T-helper 17 cell (primary cell): ENCODE measurements around the gene ZNFX1. TPM values are rescaled to one million over a fixed set of nuclear protein-coding genes. Genes with fewer than 3 reads are reported as not detected.
A peak's percentile ranks its signal among the peaks of the same experiment; 100 is the strongest.

Experiments
- ATAC-seq: fragments of 150-1000 bp; cut with Tn5 transposase; 2 replicates; pipeline ENCODE4 v1.10.0; 2021; ENCODE audit warnings: mild to moderate bottlenecking, moderate library complexity
- DNase-seq, 3 donors: peaks; one replicate each; pipeline versions ENCODE4 v3.0.0 to v3.0.0-alpha.2; 2020 to 2021
- H3K9me3 ChIP-seq: one replicate; pipeline ENCODE4 v1.7.0; 2013; ENCODE audit warnings: low read length, mild to moderate bottlenecking; ENCODE audit not compliant: control insufficient read depth, poor library complexity, severe bottlenecking
- H3K27ac Mint-ChIP-seq: one replicate; pipeline ENCODE4 v1.8.0; 2022; ENCODE audit warnings: mild to moderate bottlenecking, moderate library complexity, mixed read lengths
- H3K27me3 Mint-ChIP-seq: one replicate; pipeline ENCODE4 v1.8.0; 2022; ENCODE audit warnings: mixed read lengths
- H3K36me3 Mint-ChIP-seq: one replicate; pipeline ENCODE4 v1.8.0; 2022; ENCODE audit warnings: low read depth, mixed read lengths
- H3K4me1 Mint-ChIP-seq: one replicate; pipeline ENCODE4 v1.8.0; 2022; ENCODE audit warnings: mild to moderate bottlenecking, mixed read lengths
- H3K4me3 Mint-ChIP-seq: one replicate; pipeline ENCODE4 v1.8.0; 2022; ENCODE audit warnings: mild to moderate bottlenecking, moderate library complexity, mixed read lengths
- total RNA-seq, 4 donors: library from RNA in 2 of 4; stranded (reverse) in 2 of 4; gene quantifications; one replicate each; pipeline ENCODE4 v1.2.3 and lab custom pipeline; 2022 to 2026

The ZNFX1 gene
- total RNA-seq, 2 donors from 2014 or later, result 54.0 to 58.8 TPM

DNA sequence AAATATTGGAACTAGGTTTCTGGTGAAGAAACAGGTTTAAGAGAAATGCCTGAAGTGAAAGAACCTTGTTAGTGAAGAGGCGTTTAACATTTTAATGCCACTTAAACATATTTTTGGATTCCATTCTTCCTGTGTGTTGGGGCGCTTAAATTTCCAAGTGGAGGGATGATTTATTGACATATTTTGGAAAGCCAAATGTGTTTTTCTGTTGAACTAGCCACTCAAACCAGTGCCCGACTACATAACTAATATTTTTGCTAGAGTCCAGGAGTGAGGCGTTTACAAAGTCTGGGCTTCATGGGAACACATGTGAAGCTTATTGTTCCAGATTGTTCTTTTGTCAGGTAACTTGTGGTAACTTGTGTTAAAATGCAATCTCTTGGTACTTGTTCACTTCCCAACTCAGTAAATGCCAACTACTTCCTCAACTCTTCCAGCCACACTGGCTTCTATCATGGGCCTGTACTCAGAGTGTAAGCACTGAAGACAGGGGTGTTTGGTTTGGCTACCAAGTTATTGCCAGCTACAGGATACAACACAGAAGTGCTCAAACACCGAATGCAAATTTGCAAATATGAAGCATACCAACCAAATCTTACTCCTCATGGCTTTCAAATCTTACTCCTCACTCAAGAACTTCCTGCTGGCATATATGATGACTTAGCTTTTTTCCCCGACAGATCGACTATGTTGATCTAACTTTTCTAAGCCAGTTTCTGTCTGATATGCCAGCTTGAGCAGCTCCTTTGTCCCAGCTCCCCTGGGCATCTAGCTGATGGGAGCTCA, 2.0 kb upstream of the ZNFX1 start:
- peaks cover 51% of the 10 kb centered on the region for H3K9me3 ChIP-seq
- ATAC-seq, result no peak
- Mint-ChIP-seq H3K4me1 (peaks cover 46% of the 10 kb centered on the region), H3K4me3 (peak overlapping the region; percentile 99), H3K27me3 (no peaks in the 10 kb centered on the region), H3K27ac (peak overlapping the region; percentile 97), H3K36me3 (peaks cover 26% of the 10 kb centered on the region)
- DNase-seq, result no peak

DNA sequence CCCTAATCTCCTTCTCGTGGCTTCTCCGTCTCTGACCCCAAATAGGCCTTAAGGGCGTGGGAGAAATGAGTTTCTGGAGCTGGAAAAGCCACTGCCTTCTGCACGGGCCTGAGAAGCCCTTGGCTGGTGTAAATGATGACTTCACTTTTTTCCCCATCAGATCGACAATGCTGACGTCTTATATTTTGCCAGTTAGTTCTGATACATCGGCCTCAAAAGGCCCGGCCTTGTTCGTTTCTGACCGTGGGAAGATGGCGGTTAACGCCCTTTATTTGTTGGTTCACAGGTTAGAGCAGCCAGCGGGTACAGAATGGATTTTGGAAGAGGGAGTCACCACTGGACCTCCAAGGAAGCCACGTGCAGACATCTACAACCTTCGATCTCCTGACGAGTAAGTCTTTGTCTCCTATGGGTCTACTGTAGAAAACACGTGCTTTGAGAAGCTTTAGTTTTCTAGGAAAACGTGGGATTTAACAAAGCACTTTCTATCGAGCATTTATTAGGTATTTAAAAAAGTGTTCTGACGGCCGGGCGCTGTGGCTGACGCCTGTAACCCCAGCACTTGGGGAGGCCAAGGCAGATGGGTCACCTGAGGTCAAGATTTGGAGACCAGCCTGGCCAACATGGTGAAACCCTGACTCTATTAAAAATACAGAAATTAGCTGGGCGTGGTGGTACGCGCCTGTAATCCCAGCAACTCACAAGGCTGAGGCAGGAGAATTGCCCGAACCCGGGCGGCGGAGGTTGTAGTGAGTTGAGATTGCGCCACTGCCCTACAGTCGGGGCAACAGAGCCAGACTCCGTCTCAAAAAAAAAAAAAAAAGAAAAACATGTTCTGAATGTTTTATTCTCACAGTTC, 1.2 kb upstream of the ZNFX1 start:
- ATAC-seq (no peak), DNase-seq (no peak)
- H3K36me3 Mint-ChIP-seq, result peaks cover 26% of the 10 kb centered on the region
- peak overlapping the region; percentile 97 for H3K27ac Mint-ChIP-seq
- H3K9me3 ChIP-seq, result peaks cover 46% of the 10 kb centered on the region
- H3K4me1 Mint-ChIP-seq, result peaks cover 46% of the 10 kb centered on the region
- H3K4me3 Mint-ChIP-seq, result peak overlapping the region; percentile 99
- no peaks in the 10 kb centered on the region for H3K27me3 Mint-ChIP-seq

DNA sequence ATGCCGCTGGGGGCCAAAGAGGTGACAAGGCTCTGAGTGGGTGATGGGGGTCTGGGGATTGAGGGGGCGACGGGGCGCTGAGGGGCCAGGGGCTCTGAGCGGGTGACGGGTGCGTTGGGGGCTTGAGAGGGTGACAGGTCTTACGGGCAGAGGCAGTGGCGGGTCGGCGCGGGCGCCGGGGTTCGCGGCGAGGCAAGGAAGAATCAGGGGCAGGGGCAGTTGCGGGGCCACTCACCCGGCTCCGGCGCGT, 146 bp downstream of the ZNFX1 start:
- H3K27ac Mint-ChIP-seq, result peak overlapping the region; percentile 97
- H3K4me3 Mint-ChIP-seq, result peak overlapping the region; percentile 99
- DNase-seq (no peak), ATAC-seq (no peak)
- H3K4me1 Mint-ChIP-seq, result peaks cover 40% of the 10 kb centered on the region
- peaks cover 33% of the 10 kb centered on the region for H3K9me3 ChIP-seq
- peaks cover 19% of the 10 kb centered on the region for H3K36me3 Mint-ChIP-seq
- H3K27me3 Mint-ChIP-seq, result no peaks in the 10 kb centered on the region

DNA sequence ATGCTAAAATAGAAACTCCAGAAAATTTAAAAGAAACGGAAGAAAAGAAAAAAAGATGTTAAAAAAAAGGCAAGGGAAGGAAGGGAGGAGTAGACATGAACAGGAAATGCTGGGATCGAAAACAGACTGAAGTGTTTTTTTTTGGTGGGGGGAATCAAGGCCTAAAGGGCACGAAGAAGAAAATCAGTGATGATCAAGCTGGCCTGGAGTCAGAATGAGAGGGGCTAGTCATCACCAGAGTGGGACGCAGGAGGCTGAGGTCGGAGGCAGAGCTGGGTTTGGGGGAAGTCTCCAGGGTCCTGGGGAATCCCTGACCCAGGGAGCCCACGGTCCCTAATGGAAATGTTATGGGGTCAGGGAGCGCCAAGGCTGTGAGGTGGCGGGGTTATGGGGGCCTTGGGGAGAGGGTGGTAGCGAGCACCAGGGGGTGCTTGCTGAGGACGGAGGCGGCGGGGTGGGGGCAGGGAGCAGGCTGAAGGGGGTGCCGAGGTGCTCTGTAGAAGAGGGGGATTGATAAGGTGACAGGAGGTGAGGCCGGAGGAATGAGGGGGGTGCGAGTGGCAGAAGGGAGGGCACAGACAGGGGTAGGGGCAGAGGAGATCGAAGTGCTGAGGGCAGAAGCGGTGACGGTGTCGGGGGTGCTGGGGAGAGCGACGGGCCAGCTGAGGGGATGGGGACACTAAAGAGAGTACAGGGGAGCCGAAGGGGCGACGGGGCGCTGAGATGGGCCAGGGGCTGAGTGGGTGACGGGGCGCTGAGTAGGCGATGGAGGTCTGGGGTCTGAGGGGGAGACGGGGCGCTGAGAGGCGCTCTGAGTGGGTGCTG, 684 bp downstream of the ZNFX1 start:
- no peaks in the 10 kb centered on the region for H3K27me3 Mint-ChIP-seq
- peaks cover 28% of the 10 kb centered on the region for H3K9me3 ChIP-seq
- ATAC-seq, result no peak
- peak overlapping the region; percentile 97 for H3K27ac Mint-ChIP-seq
- peak overlapping the region; percentile 99 for H3K4me3 Mint-ChIP-seq
- H3K36me3 Mint-ChIP-seq, result peaks cover 18% of the 10 kb centered on the region
- peaks cover 40% of the 10 kb centered on the region for H3K4me1 Mint-ChIP-seq
- DNase-seq, result peak; percentile 10 to 18 (median 10)

DNA sequence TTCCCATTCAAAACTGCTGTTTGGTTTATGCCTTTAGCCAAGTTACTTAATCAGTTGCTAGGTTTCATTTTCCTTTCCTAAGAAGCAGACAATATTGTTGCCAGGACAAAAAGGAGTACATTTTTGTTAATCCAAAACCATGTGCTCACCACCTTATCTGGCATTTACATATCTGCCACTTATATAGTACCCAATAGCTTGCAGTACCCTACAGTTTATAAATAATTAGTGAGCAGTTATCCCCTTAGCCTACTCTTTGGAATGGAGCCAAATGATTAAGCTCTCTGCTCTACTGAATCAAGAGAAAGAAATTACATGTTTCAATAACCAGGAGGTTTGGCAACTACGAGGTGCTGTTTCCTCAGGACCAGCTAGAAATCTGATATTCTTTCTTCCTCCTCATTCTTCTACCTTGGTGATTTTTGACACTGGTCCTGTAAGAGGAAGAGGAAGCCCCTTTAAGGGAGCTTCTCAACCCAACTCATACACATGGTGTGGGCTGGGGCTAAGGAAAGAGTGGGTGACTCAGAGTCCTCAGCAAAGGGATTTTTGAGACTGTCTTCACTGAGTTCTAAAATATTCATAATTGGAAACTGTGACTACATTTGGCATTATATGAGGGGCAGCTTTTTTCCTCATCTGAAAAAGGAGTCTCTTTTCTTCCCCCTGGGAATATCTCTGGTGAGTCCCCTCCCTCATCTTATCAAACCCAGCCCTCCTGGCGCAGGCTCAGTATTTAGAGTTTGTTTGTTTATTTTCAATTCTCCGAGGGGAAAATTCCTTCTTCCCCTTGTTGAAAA, 1.5 kb downstream of the ZNFX1 start:
- Mint-ChIP-seq H3K27me3 (no peaks in the 10 kb centered on the region), H3K4me1 (peaks cover 42% of the 10 kb centered on the region), H3K4me3 (peak overlapping the region; percentile 99), H3K36me3 (peaks cover 20% of the 10 kb centered on the region), H3K27ac (peak overlapping the region; percentile 97)
- H3K9me3 ChIP-seq, result peaks cover 20% of the 10 kb centered on the region
- ATAC-seq (no peak), DNase-seq (peak in 1 of 3 donors; percentile 27)

DNA sequence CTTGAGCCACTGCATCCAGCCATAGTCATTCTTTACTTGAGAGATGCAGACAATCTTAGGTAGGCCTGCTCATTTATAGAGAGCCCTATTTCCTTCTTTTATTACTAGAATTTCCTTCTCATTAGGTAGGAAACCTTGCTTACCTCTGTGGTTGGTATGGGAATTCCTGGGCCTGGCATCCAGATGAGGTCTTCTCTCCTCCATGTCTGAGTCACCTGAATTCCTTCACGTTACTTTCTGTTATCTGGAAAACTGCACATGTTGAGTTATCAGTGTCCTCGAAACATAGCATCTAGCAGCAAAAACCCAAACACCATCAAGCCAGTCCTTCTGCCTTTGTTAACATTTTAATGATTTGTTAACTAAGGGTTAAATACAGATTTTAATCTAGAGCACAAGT, 2.2 kb downstream of the ZNFX1 start:
- H3K4me1 Mint-ChIP-seq, result peaks cover 49% of the 10 kb centered on the region
- no peak for ATAC-seq
- peaks cover 13% of the 10 kb centered on the region for H3K9me3 ChIP-seq
- H3K36me3 Mint-ChIP-seq, result peaks cover 20% of the 10 kb centered on the region
- no peaks in the 10 kb centered on the region for H3K27me3 Mint-ChIP-seq
- no peak for DNase-seq
- peak overlapping the region; percentile 99 for H3K4me3 Mint-ChIP-seq
- peak overlapping the region; percentile 97 for H3K27ac Mint-ChIP-seq

DNA sequence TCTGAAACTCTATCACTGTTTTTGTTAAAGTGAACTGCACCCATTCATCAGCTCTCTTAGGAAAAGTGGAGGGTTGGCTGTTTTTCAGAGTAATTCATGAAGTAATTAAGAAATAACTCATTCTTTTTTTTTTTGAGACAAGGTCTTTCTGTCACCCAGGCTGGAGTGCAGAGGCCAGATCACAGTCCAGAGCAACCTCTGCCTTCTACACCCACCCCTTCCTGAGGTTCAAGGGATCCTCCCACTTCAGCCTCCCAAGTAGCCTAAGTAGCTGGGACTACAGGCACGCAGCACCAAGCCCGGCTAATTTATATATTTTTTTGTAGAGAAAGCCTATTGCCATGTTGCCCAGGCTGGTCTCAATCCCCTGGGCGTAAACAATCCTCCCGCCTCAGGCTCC, 2.6 kb downstream of the ZNFX1 start:
- H3K9me3 ChIP-seq, result peaks cover 9% of the 10 kb centered on the region
- Mint-ChIP-seq H3K4me3 (peak overlapping the region; percentile 99), H3K27ac (peak overlapping the region; percentile 97), H3K27me3 (no peaks in the 10 kb centered on the region), H3K4me1 (peaks cover 53% of the 10 kb centered on the region), H3K36me3 (peaks cover 19% of the 10 kb centered on the region)
- DNase-seq, result no peak
- no peak for ATAC-seq

DNA sequence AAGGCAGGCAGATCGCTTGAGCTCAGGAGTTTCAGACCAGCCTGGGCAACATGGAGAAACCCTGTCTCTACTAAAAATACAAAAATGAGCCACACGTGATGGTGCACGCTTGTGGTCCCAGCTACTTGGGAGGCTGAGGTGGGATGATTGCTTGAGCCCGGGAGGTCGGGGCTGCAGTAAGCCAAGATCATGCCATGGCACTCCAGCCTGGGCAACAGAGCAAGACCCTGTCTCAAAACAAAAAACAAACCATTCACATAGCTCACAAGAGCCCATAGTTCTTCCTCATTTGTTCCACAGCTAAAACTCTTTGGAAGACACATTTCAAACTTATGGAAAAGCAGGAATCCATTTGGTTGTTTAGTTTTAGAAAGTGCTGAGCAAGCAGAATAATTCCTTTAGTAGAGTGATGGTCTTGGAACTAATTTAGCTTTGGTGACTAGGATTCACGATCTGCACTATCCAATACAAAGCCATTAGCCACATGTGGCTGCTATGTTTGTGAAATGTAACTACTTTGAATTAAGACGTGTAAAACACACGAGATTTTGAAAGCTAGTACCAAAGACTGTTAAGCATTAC, 4.1 kb downstream of the ZNFX1 start:
- H3K27ac Mint-ChIP-seq, result no peak overlapping the region
- H3K27me3 Mint-ChIP-seq, result no peaks in the 10 kb centered on the region
- no peaks in the 10 kb centered on the region for H3K9me3 ChIP-seq
- peaks cover 23% of the 10 kb centered on the region for H3K36me3 Mint-ChIP-seq
- peaks cover 59% of the 10 kb centered on the region for H3K4me1 Mint-ChIP-seq
- ATAC-seq, result no peak
- peak overlapping the region; percentile 25 for H3K4me3 Mint-ChIP-seq
- no peak for DNase-seq

DNA sequence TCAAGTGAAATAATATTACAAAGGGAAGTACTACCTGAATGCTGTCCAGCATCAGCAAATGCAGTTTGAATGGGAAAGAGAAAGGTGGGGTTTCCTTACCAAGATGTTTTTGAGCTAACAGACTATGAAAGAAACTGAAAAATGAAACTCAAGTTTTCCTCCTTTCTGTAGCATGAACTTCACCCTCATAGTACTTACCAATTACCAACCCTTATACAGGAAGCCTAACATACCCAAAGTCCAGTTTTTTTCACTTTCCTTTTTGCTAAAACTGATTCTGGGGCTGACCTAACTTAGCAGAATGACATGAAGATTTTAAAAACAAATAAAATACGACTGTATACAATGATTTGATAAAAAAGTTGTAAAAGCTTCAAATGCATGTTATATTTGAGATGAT, 5.2 kb downstream of the ZNFX1 start:
- H3K36me3 Mint-ChIP-seq, result peaks cover 27% of the 10 kb centered on the region
- peak overlapping the region; percentile 31 for H3K4me3 Mint-ChIP-seq
- ATAC-seq (no peak), DNase-seq (no peak)
- H3K4me1 Mint-ChIP-seq, result peaks cover 60% of the 10 kb centered on the region
- no peaks in the 10 kb centered on the region for H3K27me3 Mint-ChIP-seq
- no peaks in the 10 kb centered on the region for H3K9me3 ChIP-seq
- H3K27ac Mint-ChIP-seq, result no peak overlapping the region

DNA sequence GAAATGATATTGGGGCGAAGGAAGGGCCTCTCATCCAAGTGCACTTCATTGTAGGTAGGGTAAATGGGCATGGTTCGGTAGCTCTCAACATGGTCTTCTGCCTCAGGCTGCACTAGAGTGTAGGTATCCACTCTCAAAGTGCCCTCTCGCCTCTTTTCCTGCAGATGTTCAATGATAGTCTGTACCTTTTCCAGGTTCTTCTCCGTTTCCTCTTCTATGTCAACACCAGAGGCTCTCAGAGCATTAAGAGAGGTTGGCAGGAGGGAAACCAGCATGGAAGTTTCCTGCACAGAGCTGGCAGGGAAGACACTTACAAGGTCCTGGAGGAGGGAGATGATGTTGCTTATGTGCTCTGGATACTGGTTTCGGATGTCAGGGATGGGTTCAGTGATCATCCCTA, 7.1 kb downstream of the ZNFX1 start:
- Mint-ChIP-seq H3K36me3 (peaks cover 25% of the 10 kb centered on the region), H3K4me3 (peak overlapping the region; percentile 42), H3K4me1 (peaks cover 58% of the 10 kb centered on the region), H3K27me3 (no peaks in the 10 kb centered on the region), H3K27ac (peak overlapping the region; percentile 70)
- ATAC-seq (no peak), DNase-seq (no peak)
- H3K9me3 ChIP-seq, result no peaks in the 10 kb centered on the region

DNA sequence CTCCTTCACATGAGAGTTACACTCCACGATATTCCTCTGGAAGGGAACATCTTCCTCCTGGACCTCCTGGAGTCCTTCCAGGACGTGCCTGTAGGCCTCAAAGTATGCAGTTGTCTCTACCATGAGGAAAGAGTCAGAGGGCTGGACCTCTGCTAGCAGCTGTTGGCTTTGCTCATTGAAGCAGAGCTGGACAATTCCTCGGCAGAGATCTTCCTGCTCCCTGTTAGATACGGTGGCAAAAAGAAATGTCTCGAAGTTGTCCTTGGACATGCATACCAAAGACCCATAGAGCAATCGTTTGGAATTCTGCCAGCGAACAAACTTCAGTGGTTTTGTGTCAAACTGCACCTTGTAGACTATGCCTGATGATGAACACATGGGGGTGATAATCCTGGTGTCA, 7.7 kb downstream of the ZNFX1 start:
- Mint-ChIP-seq H3K4me3 (peak overlapping the region; percentile 42), H3K27ac (no peak overlapping the region), H3K27me3 (no peaks in the 10 kb centered on the region), H3K36me3 (peaks cover 26% of the 10 kb centered on the region), H3K4me1 (peaks cover 59% of the 10 kb centered on the region)
- DNase-seq, result no peak
- H3K9me3 ChIP-seq, result no peaks in the 10 kb centered on the region
- ATAC-seq, result no peak

DNA sequence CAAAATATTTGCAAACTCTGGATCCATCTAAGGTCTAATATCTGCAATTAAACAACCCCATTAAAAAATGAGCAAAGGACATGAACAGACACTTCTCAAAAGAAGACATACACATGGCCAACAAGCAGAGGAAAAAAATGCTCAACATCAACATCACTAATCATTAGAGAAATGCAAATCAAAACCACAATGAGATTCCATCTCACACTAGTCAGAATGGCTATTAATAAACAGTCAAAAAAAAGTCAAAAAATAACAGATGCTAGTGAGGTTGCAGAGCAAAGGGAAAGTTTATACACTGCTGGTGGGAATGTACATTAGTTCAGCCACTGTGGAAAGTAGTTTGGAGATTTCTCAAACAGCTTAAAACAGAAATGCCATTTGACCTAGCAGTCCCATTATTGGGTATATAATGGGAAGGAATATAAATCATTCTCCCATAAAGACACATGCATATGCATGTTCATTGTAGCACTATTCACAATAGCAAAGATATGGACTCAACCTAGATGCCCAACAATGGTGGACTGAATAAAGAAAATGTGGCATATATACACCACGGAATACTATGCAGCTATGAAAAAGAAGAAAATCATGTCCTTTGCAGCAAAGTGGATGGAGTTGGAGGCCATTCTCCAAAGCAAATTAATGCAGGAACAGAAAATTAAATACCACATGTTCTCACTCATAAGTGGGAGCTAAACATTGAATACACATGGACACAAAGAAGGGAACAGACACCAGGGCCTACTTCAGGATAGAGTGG, 9.1 kb downstream of the ZNFX1 start:
- Mint-ChIP-seq H3K4me3 (peak overlapping the region; percentile 77), H3K36me3 (peaks cover 26% of the 10 kb centered on the region), H3K27ac (no peak overlapping the region), H3K4me1 (peaks cover 58% of the 10 kb centered on the region), H3K27me3 (no peaks in the 10 kb centered on the region)
- ATAC-seq, result no peak
- no peaks in the 10 kb centered on the region for H3K9me3 ChIP-seq
- no peak for DNase-seq
